Activated effector memory CD4-positive, alpha-beta T cell treated with anti-CD3 and anti-CD28 coated beads, Interleukin-2, amount 50 U/mL, for 16 hours (primary cell): ENCODE measurements around the gene POLR1B.
"Not testable (repeated sequence)": the region's sequence is repeated elsewhere in the genome, so short reads cannot be mapped to it uniquely, and the experiment has no call there.

ENCODE experiments used
- DNase-seq: peaks from one replicate; pipeline ENCODE4 v3.0.0-alpha.2; 2020

The POLR1B gene

GRCh38 chr2:112541315-112542122, 746 bp upstream of the POLR1B start:
- no peak for DNase-seq

GRCh38 chr2:112542984-112543661, 858 bp downstream of the POLR1B start:
- peak; percentile 63 for DNase-seq

- no peak for DNase-seq
Observed at GRCh38 chr2:112547333-112547732, 5.1 kb downstream of the POLR1B start.

GRCh38 chr2:112548980-112549379, 6.7 kb downstream of the POLR1B start:
- no peak for DNase-seq

GRCh38 chr2:112566104-112566503, 23.8 kb downstream of the POLR1B start:
- no peak for DNase-seq

GRCh38 chr2:112566508-112566907, 24.2 kb downstream of the POLR1B start:
- DNase-seq: not testable (repeated sequence)

- no peak for DNase-seq
Observed at GRCh38 chr2:112572005-112572404, 29.7 kb downstream of the POLR1B start.

- no peak for DNase-seq
Observed at GRCh38 chr2:112577756-112578155, 35.5 kb downstream of the POLR1B start.

- no peak for DNase-seq
Observed at GRCh38 chr2:112579241-112579640, 37.0 kb downstream of the POLR1B start.

- DNase-seq: no peak
Observed at GRCh38 chr2:112580084-112580483, 37.8 kb downstream of the POLR1B start.

GRCh38 chr2:112582314-112582746, 40.1 kb downstream of the POLR1B start:
- DNase-seq: peak; percentile 69

GRCh38 chr2:112583497-112584133, 41.4 kb downstream of the POLR1B start:
- no peak for DNase-seq

- DNase-seq: peak; percentile 98
Observed at GRCh38 chr2:112584134-112584890, 42.0 kb downstream of the POLR1B start, which contains the start of gene CHCHD5. CHCHD5 (plus strand) TSS chr2:112584609; CDS start chr2:112584648, 39 bp downstream.

GRCh38 chr2:112584891-112585250, 42.6 kb downstream of the POLR1B start:
- no peak for DNase-seq

- DNase-seq: no peak
Observed at GRCh38 chr2:112585400-112585799, 43.1 kb downstream of the POLR1B start.

- no peak for DNase-seq
Observed at GRCh38 chr2:112585873-112586464, 43.7 kb downstream of the POLR1B start.

- no peak for DNase-seq
Observed at GRCh38 chr2:112588611-112589045, 46.4 kb downstream of the POLR1B start.

GRCh38 chr2:112591413-112591812, 49.1 kb downstream of the POLR1B start:
- DNase-seq: no peak

GRCh38 chr2:112593736-112594135, 51.5 kb downstream of the POLR1B start:
- DNase-seq: no peak

- peak; percentile 37 for DNase-seq
Observed at GRCh38 chr2:112597537-112598322, 55.5 kb downstream of the POLR1B start.

- DNase-seq: no peak
Observed at GRCh38 chr2:112600634-112601033, 58.4 kb downstream of the POLR1B start.

GRCh38 chr2:112601754-112602153, 59.5 kb downstream of the POLR1B start:
- DNase-seq: peak; percentile 24
